ENCODE data around the gene KLHDC7A. TPM values are rescaled to one million over a fixed set of nuclear protein-coding genes. Genes with fewer than 3 reads are reported as not detected.

Gene KLHDC7A
- total RNA-seq, 1 donor from 2014 or later = not detected

- DNase-seq = no peak
- intact Hi-C loops (cut with micrococcal nuclease) = no loop called here
- no peaks in the 10 kb centered on the region for H3K36me3 Mint-ChIP-seq (ENCODE audit: low read depth)
Measured at GRCh38 chr1:18463063-18463462, 17.7 kb upstream of the KLHDC7A start.

GRCh38 chr1:18463984-18464664 lies 16.6 kb upstream of the KLHDC7A start:
- Mint-ChIP-seq H3K4me3 (no peak overlapping the region), H3K4me1 (no peaks in the 10 kb centered on the region), H3K36me3 (ENCODE audit: low read depth) (no peaks in the 10 kb centered on the region), H3K27ac (no peak overlapping the region), H3K27me3 (no peaks in the 10 kb centered on the region), H3K9me3 (peaks cover 4% of the 10 kb centered on the region)
- DNase-seq = no peak
- intact Hi-C loops (cut with micrococcal nuclease) = no loop called here

More at GRCh38 chr1:18463063-18463462, 17.7 kb upstream of the KLHDC7A start:
- Mint-ChIP-seq H3K4me1 (no peaks in the 10 kb centered on the region), H3K4me3 (no peak overlapping the region), H3K9me3 (peaks cover 4% of the 10 kb centered on the region), H3K27ac (no peak overlapping the region), H3K27me3 (no peaks in the 10 kb centered on the region)

GRCh38 chr1:18464665-18465050 lies 16.1 kb upstream of the KLHDC7A start:
- intact Hi-C loops (cut with micrococcal nuclease) = no loop called here
- no peak for DNase-seq
- Mint-ChIP-seq H3K36me3 (ENCODE audit: low read depth) (no peaks in the 10 kb centered on the region), H3K4me1 (no peaks in the 10 kb centered on the region), H3K4me3 (no peak overlapping the region), H3K27me3 (no peaks in the 10 kb centered on the region), H3K27ac (no peak overlapping the region), H3K9me3 (peaks cover 4% of the 10 kb centered on the region)

- Mint-ChIP-seq H3K4me3 (no peak overlapping the region), H3K4me1 (no peaks in the 10 kb centered on the region), H3K36me3 (ENCODE audit: low read depth) (no peaks in the 10 kb centered on the region), H3K27me3 (no peaks in the 10 kb centered on the region), H3K27ac (no peak overlapping the region), H3K9me3 (peaks cover 4% of the 10 kb centered on the region)
- DNase-seq = no peak
- intact Hi-C loops (cut with micrococcal nuclease) = no loop called here
Measured at GRCh38 chr1:18466676-18467075, 14.1 kb upstream of the KLHDC7A start.

GRCh38 chr1:18468570-18468969 lies 12.2 kb upstream of the KLHDC7A start:
- no peak for DNase-seq
- Mint-ChIP-seq H3K27me3 (no peaks in the 10 kb centered on the region), H3K9me3 (peaks cover 4% of the 10 kb centered on the region), H3K4me1 (no peaks in the 10 kb centered on the region), H3K4me3 (no peak overlapping the region), H3K36me3 (ENCODE audit: low read depth) (no peaks in the 10 kb centered on the region), H3K27ac (no peak overlapping the region)
- intact Hi-C loops (cut with micrococcal nuclease) = no loop called here

GRCh38 chr1:18469514-18469913 lies 11.2 kb upstream of the KLHDC7A start:
- no peak overlapping the region for H3K27ac Mint-ChIP-seq

GRCh38 chr1:18470671-18471355 lies 9.9 kb upstream of the KLHDC7A start:
- no peak for DNase-seq
- Mint-ChIP-seq H3K27me3 (no peaks in the 10 kb centered on the region), H3K27ac (no peak overlapping the region), H3K4me3 (no peak overlapping the region), H3K36me3 (ENCODE audit: low read depth) (no peaks in the 10 kb centered on the region), H3K4me1 (no peaks in the 10 kb centered on the region), H3K9me3 (peaks cover 4% of the 10 kb centered on the region)
- intact Hi-C loops (cut with micrococcal nuclease) = no loop called here

More at GRCh38 chr1:18469514-18469913, 11.2 kb upstream of the KLHDC7A start:
- Mint-ChIP-seq H3K36me3 (ENCODE audit: low read depth) (no peaks in the 10 kb centered on the region), H3K9me3 (peaks cover 4% of the 10 kb centered on the region), H3K4me1 (no peaks in the 10 kb centered on the region), H3K4me3 (no peak overlapping the region), H3K27me3 (no peaks in the 10 kb centered on the region)
- no peak for DNase-seq
- intact Hi-C loops (cut with micrococcal nuclease) = no loop called here

- H3K36me3 Mint-ChIP-seq (ENCODE audit: low read depth) = no peaks in the 10 kb centered on the region
- no peak overlapping the region for H3K4me3 Mint-ChIP-seq
- intact Hi-C loops (cut with micrococcal nuclease) = no loop called here
- no peak overlapping the region for H3K27ac Mint-ChIP-seq
- H3K9me3 Mint-ChIP-seq = no peaks in the 10 kb centered on the region
- H3K4me1 Mint-ChIP-seq = no peaks in the 10 kb centered on the region
- no peak for DNase-seq
- H3K27me3 Mint-ChIP-seq = no peaks in the 10 kb centered on the region
Measured at GRCh38 chr1:18473195-18473815, 7.4 kb upstream of the KLHDC7A start.

GRCh38 chr1:18474559-18475175 lies 6.1 kb upstream of the KLHDC7A start:
- Mint-ChIP-seq H3K27me3 (no peaks in the 10 kb centered on the region), H3K36me3 (ENCODE audit: low read depth) (no peaks in the 10 kb centered on the region), H3K9me3 (no peaks in the 10 kb centered on the region), H3K4me3 (no peak overlapping the region), H3K27ac (no peak overlapping the region), H3K4me1 (peaks cover 2% of the 10 kb centered on the region)
- no peak for DNase-seq
- intact Hi-C loops (cut with micrococcal nuclease) = no loop called here

GRCh38 chr1:18475234-18475905 lies 5.4 kb upstream of the KLHDC7A start:
- Mint-ChIP-seq H3K9me3 (no peaks in the 10 kb centered on the region), H3K4me1 (peaks cover 5% of the 10 kb centered on the region), H3K4me3 (no peak overlapping the region), H3K27ac (no peak overlapping the region), H3K27me3 (no peaks in the 10 kb centered on the region), H3K36me3 (ENCODE audit: low read depth) (no peaks in the 10 kb centered on the region)
- no peak for DNase-seq
- intact Hi-C loops (cut with micrococcal nuclease) = no loop called here

GRCh38 chr1:18479454-18479853 lies 1.3 kb upstream of the KLHDC7A start:
- no peak for DNase-seq
- peaks cover 5% of the 10 kb centered on the region for H3K4me1 Mint-ChIP-seq
- H3K9me3 Mint-ChIP-seq = no peaks in the 10 kb centered on the region

GRCh38 chr1:18481190-18481920 lies 625 bp downstream of the KLHDC7A start:
- H3K27me3 Mint-ChIP-seq = no peaks in the 10 kb centered on the region
- intact Hi-C loops (cut with micrococcal nuclease) = no loop called here
- H3K4me1 Mint-ChIP-seq = peaks cover 5% of the 10 kb centered on the region
- no peaks in the 10 kb centered on the region for H3K9me3 Mint-ChIP-seq
- no peak overlapping the region for H3K27ac Mint-ChIP-seq
- no peak for DNase-seq
- no peak overlapping the region for H3K4me3 Mint-ChIP-seq
- H3K36me3 Mint-ChIP-seq (ENCODE audit: low read depth) = no peaks in the 10 kb centered on the region

More at GRCh38 chr1:18479454-18479853, 1.3 kb upstream of the KLHDC7A start:
- Mint-ChIP-seq H3K27ac (no peak overlapping the region), H3K36me3 (ENCODE audit: low read depth) (no peaks in the 10 kb centered on the region), H3K4me3 (no peak overlapping the region), H3K27me3 (no peaks in the 10 kb centered on the region)
- intact Hi-C loops (cut with micrococcal nuclease) = no loop called here
